Ovary (tissue), 9 donors: ENCODE data around the gene CTNNA1. TPM values are rescaled to one million over a fixed set of nuclear protein-coding genes. Genes with fewer than 3 reads are reported as not detected.

ENCODE experiments used
- DNase-seq, 5 donors: peaks; one replicate each; pipeline ENCODE4 v3.0.0-alpha.2; 2019 to 2020
- H3K27ac ChIP-seq, 2 donors: fragments of 200-600 bp; one replicate each; pipeline versions ENCODE4 v1.5.1 to v1.8.0; 2019 to 2022
- H3K27me3 ChIP-seq: fragments of 200-600 bp; one replicate; pipeline ENCODE4 v1.8.0; 2022
- H3K36me3 ChIP-seq: fragments of 200-600 bp; sonication (generic); one replicate; pipeline ENCODE4 v1.5.1; 2019
- H3K4me1 ChIP-seq: one replicate; pipeline ENCODE4 v1.8.1; 2013; ENCODE audit warnings: mild to moderate bottlenecking, moderate library complexity; ENCODE audit not compliant: insufficient read depth
- H3K4me3 ChIP-seq: fragments of 200-600 bp; sonication (generic); one replicate; pipeline ENCODE4 v1.5.1; 2017
- H3K9me3 ChIP-seq, 2 donors: fragments of 200-600 bp in 1 of 2; sonication (generic) in 1 of 2; one replicate each; pipeline versions ENCODE4 v1.5.1 to v1.8.1; 2013 to 2019; ENCODE audit warnings: mild to moderate bottlenecking in 1 of 2, moderate library complexity in 1 of 2
- EP300 ChIP-seq: sonication (generic); formaldehyde crosslinking; IDR thresholded peaks from one replicate; pipeline ENCODE4 v1.6.1; 2017; ENCODE audit warnings: antibody characterized with exemption
- POLR2A ChIP-seq: fragments of 450-650 bp; IDR thresholded peaks from one replicate; pipeline ENCODE4 v1.6.1; 2017; ENCODE audit warnings: antibody characterized with exemption, mild to moderate bottlenecking, moderate library complexity
- WGBS, 3 donors: extraction: QIAGEN DNeasy Blood & Tissue Kit in 1 of 3; methylation state at CpG; one replicate each; pipeline versions ENCODE4 v1.1.5 to v1.1.7; 2013 to 2017; 5-methylcytosine and 5-hydroxymethylcytosine counted together
- intact Hi-C, 4 donors: fragments of 100-400 bp; cut with DNase I; formaldehyde crosslinking; loops; one replicate each; pipeline versions ENCODE4 v1.11.0 to v1.15.1; 2022 to 2023
- polyA plus RNA-seq, 2 donors: library from polyadenylated mRNA; stranded (reverse); fragments of 200-250 nt in 1 of 2; fragments of 350-450 nt in 1 of 2; fragmentation: Illumina TruSeq in 1 of 2; extraction: RNeasy Lipid Tissue Mini Kit (QIAGEN cat#74804) in 1 of 2; gene quantifications; one replicate each; pipeline ENCODE4 v1.2.3, GENCODE V29; 2013 to 2014
- total RNA-seq, 7 donors: library from RNA; depleted of rRNA in 2 of 7; stranded (reverse); fragments of >200 nt in 2 of 7; fragmentation: NEBNext Ultra II Directional in 3 of 7; extraction: Animal tissue kit (Norgen Biotek cat#: 25700) in 3 of 7; gene quantifications; one replicate each; pipeline versions ENCODE4 v1.1.0 to v1.2.4, GENCODE V29; 2016 to 2023
- TF ChIP-seq, protein P1 (sequence below), 3 donors: fragments of 450-650 bp in 2 of 3; fragments of 200-600 bp in 1 of 3; IDR thresholded peaks; one replicate each; pipeline versions ENCODE4 v1.5.1 to v1.8.0; 2016 to 2022; ENCODE audit warnings: antibody characterized with exemption in 3 of 3, mild to moderate bottlenecking in 1 of 3
- donor health status: DM: no; HTN: no; CAD: no; lungs with moderate emphysema.
- donor health status: DM: no; HTN: no; CAD: no.
- donor health status: Bipolar disorder and iron deficiency.
- donor health status: DM: yes; HTN: yes; CAD: no.
- donor health status: DM: no; HTN: no; CAD: no.
- donor health status: DM: yes; HTN: yes; CAD: no.

CTNNA1 gene
- total and polyA plus RNA-seq, 9 donors: 125 to 306 (median 230) TPM

DNA sequence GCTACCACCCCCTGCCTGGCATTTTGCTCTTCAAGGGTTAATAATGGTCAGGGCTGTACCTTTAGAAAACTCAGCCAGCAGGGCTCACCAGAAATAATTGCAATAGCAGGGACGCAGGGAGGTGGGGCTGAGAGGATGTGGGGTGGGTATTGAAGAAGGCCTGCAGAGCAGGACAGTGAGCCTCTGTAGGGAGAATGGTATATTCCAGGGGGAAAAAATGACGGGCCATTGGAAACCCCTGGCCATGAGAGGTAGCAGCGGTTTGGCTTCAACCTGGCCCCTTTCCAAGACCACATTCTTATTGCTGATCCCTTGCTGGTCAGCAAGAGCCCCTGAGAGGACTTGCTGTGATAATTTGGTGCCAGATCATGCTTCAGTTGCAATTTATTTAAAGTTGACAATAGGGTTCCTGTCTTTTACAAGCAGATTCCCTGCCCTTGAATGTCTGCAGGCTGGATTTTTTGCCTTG is 36.7 kb upstream of the CTNNA1 start:
- Histone ChIP-seq H3K4me3 (no peak overlapping the region), H3K27ac (no peak overlapping the region), H3K4me1 (no peaks in the 10 kb centered on the region), H3K27me3 (no peaks in the 10 kb centered on the region), H3K9me3 (no peaks in the 10 kb centered on the region), H3K36me3 (no peaks in the 10 kb centered on the region)
- TF ChIP-seq, protein P1, sequence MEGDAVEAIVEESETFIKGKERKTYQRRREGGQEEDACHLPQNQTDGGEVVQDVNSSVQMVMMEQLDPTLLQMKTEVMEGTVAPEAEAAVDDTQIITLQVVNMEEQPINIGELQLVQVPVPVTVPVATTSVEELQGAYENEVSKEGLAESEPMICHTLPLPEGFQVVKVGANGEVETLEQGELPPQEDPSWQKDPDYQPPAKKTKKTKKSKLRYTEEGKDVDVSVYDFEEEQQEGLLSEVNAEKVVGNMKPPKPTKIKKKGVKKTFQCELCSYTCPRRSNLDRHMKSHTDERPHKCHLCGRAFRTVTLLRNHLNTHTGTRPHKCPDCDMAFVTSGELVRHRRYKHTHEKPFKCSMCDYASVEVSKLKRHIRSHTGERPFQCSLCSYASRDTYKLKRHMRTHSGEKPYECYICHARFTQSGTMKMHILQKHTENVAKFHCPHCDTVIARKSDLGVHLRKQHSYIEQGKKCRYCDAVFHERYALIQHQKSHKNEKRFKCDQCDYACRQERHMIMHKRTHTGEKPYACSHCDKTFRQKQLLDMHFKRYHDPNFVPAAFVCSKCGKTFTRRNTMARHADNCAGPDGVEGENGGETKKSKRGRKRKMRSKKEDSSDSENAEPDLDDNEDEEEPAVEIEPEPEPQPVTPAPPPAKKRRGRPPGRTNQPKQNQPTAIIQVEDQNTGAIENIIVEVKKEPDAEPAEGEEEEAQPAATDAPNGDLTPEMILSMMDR (IDR thresholded peaks at IDR 0.05): no peak
- TF ChIP-seq POLR2A (no peak), EP300 (no peak)
- intact Hi-C loops: no loop called here
- WGBS, 3 donors: 6 to 26% (median 22%) methylated on average over 3 of the region's 3 CpGs
- DNase-seq: no peak

DNA sequence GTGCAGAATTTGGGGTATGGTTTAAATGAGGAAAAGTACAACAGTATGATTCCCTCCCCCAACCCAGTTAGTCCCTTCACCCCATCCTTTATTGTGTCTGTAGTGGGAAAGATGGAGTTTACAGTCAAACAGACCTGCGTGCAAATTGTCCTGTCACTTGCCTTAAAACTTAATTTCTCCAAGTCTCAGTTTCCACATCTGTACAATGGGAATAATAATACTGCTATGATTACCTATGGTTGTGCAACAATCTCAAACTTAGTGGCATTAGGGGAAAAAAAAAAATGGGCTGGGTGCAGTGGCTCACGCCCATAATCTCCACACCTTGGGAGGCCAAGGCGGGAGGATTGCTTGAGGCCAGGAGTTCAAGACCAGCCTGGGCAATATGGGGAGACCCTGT is 35.8 kb upstream of the CTNNA1 start:
- no peak for DNase-seq
- no peaks in the 10 kb centered on the region for H3K4me1 ChIP-seq
- 94 to 98% (median 97%) methylated on average over 3 of the region's 3 CpGs for WGBS, 3 donors
- intact Hi-C loops: no loop called here
- no peak for TF ChIP-seq POLR2A
- TF ChIP-seq EP300: no peak
- H3K4me3 ChIP-seq: no peak overlapping the region
- no peak overlapping the region for H3K27ac ChIP-seq
- H3K27me3 ChIP-seq: no peaks in the 10 kb centered on the region
- no peaks in the 10 kb centered on the region for H3K9me3 ChIP-seq
- H3K36me3 ChIP-seq: no peaks in the 10 kb centered on the region

DNA sequence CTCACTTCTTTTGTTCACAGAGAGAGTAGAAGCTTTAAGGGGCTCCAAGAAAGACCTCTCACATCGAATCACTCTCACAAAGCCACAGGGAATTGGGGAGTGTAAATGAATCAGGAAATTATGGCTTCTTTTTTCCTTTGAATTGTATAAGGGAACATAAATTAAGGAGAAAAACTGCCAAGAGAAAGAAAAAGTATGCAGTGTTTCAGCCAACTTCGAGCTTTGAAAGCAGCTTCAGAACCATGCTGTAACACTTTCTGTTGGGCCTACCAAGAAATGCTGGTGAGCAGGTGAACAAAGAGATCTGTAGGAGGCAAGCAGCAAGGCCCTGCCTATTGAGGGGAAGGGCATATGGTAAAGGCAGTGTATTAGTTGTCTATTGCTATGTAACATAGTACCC is 33.4 kb upstream of the CTNNA1 start:
- intact Hi-C loops: no loop called here
- no peaks in the 10 kb centered on the region for H3K36me3 ChIP-seq
- no peak overlapping the region for H3K27ac ChIP-seq
- no peaks in the 10 kb centered on the region for H3K9me3 ChIP-seq
- H3K4me1 ChIP-seq: no peaks in the 10 kb centered on the region
- TF ChIP-seq EP300 (no peak), POLR2A (no peak)
- TF ChIP-seq, protein P1 (IDR thresholded peaks at IDR 0.05): no peak
- 33 to 58% (median 35%) methylated on average over 2 of the region's 2 CpGs for WGBS, 3 donors
- H3K27me3 ChIP-seq: no peaks in the 10 kb centered on the region
- DNase-seq: no peak
- H3K4me3 ChIP-seq: no peak overlapping the region

DNA sequence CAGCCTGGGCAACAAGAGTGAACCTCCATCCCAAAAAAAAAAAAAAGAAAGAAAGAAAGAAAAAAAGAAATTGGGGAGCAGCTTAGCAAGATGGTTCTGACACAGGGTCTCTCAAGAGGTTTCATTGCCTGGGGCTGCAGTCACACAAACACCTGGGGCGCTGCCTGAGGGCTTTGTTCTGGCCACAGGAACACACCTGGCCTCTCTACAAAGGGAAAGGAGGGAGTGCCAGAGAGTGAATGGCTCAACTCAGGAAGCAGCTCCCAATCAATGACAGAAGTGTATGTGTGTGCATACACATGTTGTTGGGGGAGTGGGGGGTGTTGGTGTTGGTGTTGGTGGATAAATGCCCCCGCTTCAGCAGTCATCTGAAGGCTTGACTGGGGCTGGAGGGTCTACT is 32.4 kb upstream of the CTNNA1 start:
- H3K27ac ChIP-seq: no peak overlapping the region
- intact Hi-C loops: no loop called here
- H3K4me3 ChIP-seq: no peak overlapping the region
- DNase-seq: no peak
- TF ChIP-seq EP300: no peak
- TF ChIP-seq, protein P1 (IDR thresholded peaks at IDR 0.05): no peak
- no peak for TF ChIP-seq POLR2A
- H3K4me1 ChIP-seq: no peaks in the 10 kb centered on the region
- H3K27me3 ChIP-seq: no peaks in the 10 kb centered on the region
- H3K9me3 ChIP-seq: no peaks in the 10 kb centered on the region
- WGBS, 3 donors: 90 to 96% (median 95%) methylated on average over 2 of the region's 2 CpGs
- no peaks in the 10 kb centered on the region for H3K36me3 ChIP-seq

DNA sequence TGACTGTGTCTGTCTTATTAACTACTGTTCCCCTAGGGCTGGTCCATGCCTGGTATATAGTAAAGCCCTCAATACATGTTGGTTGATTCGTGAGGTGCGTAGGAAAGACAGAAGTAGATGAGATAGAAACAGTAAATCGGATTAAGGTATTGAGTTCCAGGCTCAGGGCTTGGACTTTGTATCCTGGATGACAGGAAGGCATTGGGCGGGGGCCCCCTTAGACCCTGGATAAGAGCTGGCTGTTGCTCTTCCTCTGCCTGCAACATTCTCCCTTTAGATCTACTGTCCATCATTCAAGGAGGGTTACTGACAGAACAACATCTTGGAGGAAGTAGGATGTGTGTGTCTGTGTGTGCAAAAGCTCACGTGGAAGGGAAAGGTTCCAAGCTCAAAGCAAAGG is 31.2 kb upstream of the CTNNA1 start:
- Histone ChIP-seq H3K4me3 (no peak overlapping the region), H3K27ac (no peak overlapping the region), H3K36me3 (no peaks in the 10 kb centered on the region), H3K4me1 (no peaks in the 10 kb centered on the region), H3K9me3 (no peaks in the 10 kb centered on the region), H3K27me3 (no peaks in the 10 kb centered on the region)
- no peak for TF ChIP-seq POLR2A
- no peak for TF ChIP-seq EP300
- TF ChIP-seq, protein P1 (IDR thresholded peaks at IDR 0.05): no peak
- WGBS, 3 donors: 83 to 90% (median 85%) methylated on average over 5 of the region's 5 CpGs
- no peak for DNase-seq
- intact Hi-C loops: no loop called here
